ENCODE data around the gene KIRREL3.

The KIRREL3 gene

GRCh38 chr11:127037001-127037400 is 36.4 kb upstream of the KIRREL3 start:
- H3K27ac ChIP-seq, result no peak overlapping the region
- TF ChIP-seq CTCF (conservative IDR thresholded peaks at IDR 0.05), result no peak

DNA sequence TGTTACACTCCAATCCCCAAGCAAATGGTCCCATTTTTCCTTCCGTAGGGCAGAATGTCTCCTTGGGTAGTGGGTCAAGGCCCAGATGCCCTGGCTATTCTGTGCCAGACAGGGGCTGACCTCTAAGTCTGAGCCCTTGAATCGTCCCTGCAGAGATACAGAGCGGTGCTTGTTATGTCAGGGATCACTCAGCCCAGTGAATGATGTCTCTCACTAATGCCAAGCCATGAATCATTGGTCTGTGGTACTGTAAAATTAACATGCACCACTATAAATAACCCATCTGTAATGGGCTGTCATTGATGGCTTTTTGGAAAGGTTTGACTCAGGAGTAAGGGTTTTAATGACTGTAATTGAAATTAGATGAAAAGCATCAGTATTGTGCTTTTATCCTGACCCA is 35.3 kb upstream of the KIRREL3 start:
- H3K27ac ChIP-seq, result no peak overlapping the region
- TF ChIP-seq CTCF (conservative IDR thresholded peaks at IDR 0.05), result no peak

GRCh38 chr11:127034973-127035372 is 34.4 kb upstream of the KIRREL3 start:
- no peak overlapping the region for H3K27ac ChIP-seq
- TF ChIP-seq CTCF (conservative IDR thresholded peaks at IDR 0.05), result no peak

DNA sequence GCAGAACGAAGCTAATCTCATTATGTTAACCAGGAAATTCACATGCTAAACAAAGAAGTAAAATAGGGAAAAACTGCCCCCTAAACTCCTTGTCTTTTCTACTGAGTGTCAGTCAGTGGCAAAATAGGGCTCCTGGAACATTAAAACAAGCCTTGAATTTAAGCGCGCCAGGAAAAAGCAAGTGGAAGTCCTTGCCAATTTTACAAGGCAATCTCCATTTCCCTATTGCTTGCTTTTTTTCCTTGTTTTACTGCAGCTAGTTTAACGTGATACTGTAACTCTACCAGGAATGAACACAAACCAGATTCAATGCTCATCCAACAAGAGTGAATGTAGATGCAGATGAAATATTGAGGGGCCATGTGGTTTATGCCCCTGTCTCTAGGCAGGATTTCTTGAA is 28.1 kb upstream of the KIRREL3 start:
- H3K27ac ChIP-seq, result no peak overlapping the region
- TF ChIP-seq CTCF (conservative IDR thresholded peaks at IDR 0.05), result no peak

- no peak overlapping the region for H3K27ac ChIP-seq
These were observed 27.2 kb upstream of the KIRREL3 start for GRCh38 chr11:127027789-127028188.

GRCh38 chr11:127027000-127027399 is 26.4 kb upstream of the KIRREL3 start:
- H3K27ac ChIP-seq, result no peak overlapping the region
- no peak for TF ChIP-seq CTCF (conservative IDR thresholded peaks at IDR 0.05)

More at GRCh38 chr11:127027789-127028188, 27.2 kb upstream of the KIRREL3 start:
- TF ChIP-seq CTCF (conservative IDR thresholded peaks at IDR 0.05), result no peak

- H3K27ac ChIP-seq, result no peak overlapping the region
- no peak for TF ChIP-seq CTCF (conservative IDR thresholded peaks at IDR 0.05)
These were observed 23.4 kb upstream of the KIRREL3 start for GRCh38 chr11:127023991-127024390.
